Esophagus (tissue), 2 donors: ENCODE measurements around the gene ODF2L. TPM values are rescaled to one million over a fixed set of nuclear protein-coding genes. Genes with fewer than 3 reads are reported as not detected.
"Not testable (repeated sequence)": the region's sequence is repeated elsewhere in the genome, so short reads cannot be mapped to it uniquely, and the experiment has no call there.

Experiments used
- H3K27ac ChIP-seq, 2 donors: one replicate each; pipeline ENCODE4 v1.5.1; 2013; ENCODE audit warnings: low read depth in 2 of 2, mild to moderate bottlenecking in 2 of 2, inconsistent platforms in 1 of 2, low read length in 1 of 2, moderate library complexity in 1 of 2
- H3K27me3 ChIP-seq, 2 donors: one replicate each; pipeline ENCODE4 v1.6.1; 2013; ENCODE audit warnings: low read length in 2 of 2, control low read depth in 1 of 2, mild to moderate bottlenecking in 1 of 2; ENCODE audit not compliant: insufficient read depth in 2 of 2, control insufficient read depth in 1 of 2
- H3K36me3 ChIP-seq, 2 donors: one replicate each; pipeline ENCODE4 v1.6.1; 2013; ENCODE audit warnings: low read length in 1 of 2; ENCODE audit not compliant: control insufficient read depth in 2 of 2, insufficient read depth in 2 of 2
- H3K4me1 ChIP-seq, 2 donors: one replicate each; pipeline ENCODE4 v1.6.1; 2013; ENCODE audit warnings: low read length in 1 of 2; ENCODE audit not compliant: control insufficient read depth in 2 of 2, insufficient read depth in 2 of 2
- H3K4me3 ChIP-seq, 2 donors: one replicate each; pipeline ENCODE4 v1.5.1; 2013; ENCODE audit warnings: low read length in 2 of 2, mild to moderate bottlenecking in 2 of 2, low read depth in 1 of 2, moderate library complexity in 1 of 2
- H3K9me3 ChIP-seq, 2 donors: one replicate each; pipeline ENCODE4 v1.6.1; 2013; ENCODE audit warnings: mild to moderate bottlenecking in 2 of 2, low read depth in 1 of 2, low read length in 1 of 2, moderate library complexity in 1 of 2; ENCODE audit not compliant: control insufficient read depth in 2 of 2, insufficient read depth in 1 of 2
- WGBS, 2 donors: extraction: QIAGEN DNeasy Blood & Tissue Kit; methylation state at CpG; one replicate each; pipeline ENCODE4 v1.1.7; 2013; 5-methylcytosine and 5-hydroxymethylcytosine counted together
- polyA plus RNA-seq, 2 donors: library from polyadenylated mRNA; stranded (reverse); fragments of 200-250 nt; gene quantifications; one replicate each; pipeline ENCODE4 v1.2.3, GENCODE V29; 2013
- donor health status: healthy with polysubstance abuse.
- donor health status: Bipolar disorder and iron deficiency.

Gene ODF2L
- polyA plus RNA-seq, 2 donors, result 12.1 to 47.9 TPM

GRCh38 chr1:86370601-86371022, 25.5 kb downstream of the ODF2L start:
- Histone ChIP-seq H3K27me3 (no peaks in the 10 kb centered on the region), H3K27ac (no peak overlapping the region), H3K36me3 (no peaks in the 10 kb centered on the region), H3K4me1 (no peaks in the 10 kb centered on the region), H3K9me3 (no peaks in the 10 kb centered on the region), H3K4me3 (no peak overlapping the region)

DNA sequence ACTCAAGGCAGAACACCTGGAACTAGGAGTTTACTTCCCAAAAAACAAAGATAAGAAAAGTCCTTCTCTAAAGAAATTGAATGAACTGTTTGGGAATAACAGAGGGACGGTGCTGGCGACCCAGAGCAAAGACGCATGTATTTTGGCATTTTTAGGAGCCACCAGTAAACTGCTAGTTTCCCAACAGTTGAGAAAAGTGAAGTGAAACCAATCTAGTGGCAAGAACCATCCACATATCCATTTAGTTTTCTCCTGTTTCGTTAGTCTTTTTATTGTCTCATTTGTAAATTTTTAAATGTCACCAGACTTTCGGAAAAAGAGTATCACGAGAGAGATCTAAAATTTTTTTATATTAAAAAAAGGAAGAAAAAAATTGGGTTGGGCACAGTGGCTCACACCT, 30.2 kb downstream of the ODF2L start:
- Histone ChIP-seq H3K27ac (no peak overlapping the region), H3K4me3 (no peak overlapping the region), H3K9me3 (no peaks in the 10 kb centered on the region), H3K4me1 (no peaks in the 10 kb centered on the region), H3K27me3 (no peaks in the 10 kb centered on the region), H3K36me3 (no peaks in the 10 kb centered on the region)
- 91 to 96% methylated on average over 6 of the region's 6 CpGs for WGBS, 2 donors

DNA sequence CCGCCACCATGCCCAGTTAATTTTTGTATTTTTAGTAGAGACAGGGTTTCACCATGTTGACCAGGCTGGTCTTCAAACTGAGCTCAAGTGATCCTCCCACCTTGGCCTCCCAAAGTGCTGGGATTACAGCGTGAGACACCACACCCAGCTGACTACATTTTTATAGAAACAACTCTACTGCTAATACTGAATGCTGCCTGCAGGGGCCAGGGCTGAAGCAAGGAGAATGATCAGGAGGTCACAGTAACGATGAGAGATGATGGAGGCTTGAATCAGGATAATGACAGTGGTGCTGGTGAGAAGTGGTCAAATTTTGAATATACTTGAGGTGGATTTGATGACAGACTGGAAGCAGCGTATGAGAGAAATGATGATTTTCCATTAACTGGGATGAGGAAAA, 33.3 kb downstream of the ODF2L start:
- no peaks in the 10 kb centered on the region for H3K9me3 ChIP-seq
- H3K4me3 ChIP-seq, result no peak overlapping the region
- H3K27ac ChIP-seq, result no peak overlapping the region
- no peaks in the 10 kb centered on the region for H3K4me1 ChIP-seq
- no peaks in the 10 kb centered on the region for H3K27me3 ChIP-seq
- peaks cover 0 to under 1% of the 10 kb centered on the region in 2 donors for H3K36me3 ChIP-seq
- 98 to 99% methylated on average over 4 of the region's 4 CpGs for WGBS, 2 donors

- 88% methylated on average over 5 of the region's 5 CpGs for WGBS, 2 donors
- no peak overlapping the region for H3K27ac ChIP-seq
- peaks cover 9 to 10% of the 10 kb centered on the region in 2 donors for H3K36me3 ChIP-seq
- H3K9me3 ChIP-seq, result no peaks in the 10 kb centered on the region
- no peak overlapping the region for H3K4me3 ChIP-seq
- H3K27me3 ChIP-seq, result no peaks in the 10 kb centered on the region
- H3K4me1 ChIP-seq, result no peaks in the 10 kb centered on the region
These were observed 38.3 kb downstream of the ODF2L start for GRCh38 chr1:86357796-86358195.

DNA sequence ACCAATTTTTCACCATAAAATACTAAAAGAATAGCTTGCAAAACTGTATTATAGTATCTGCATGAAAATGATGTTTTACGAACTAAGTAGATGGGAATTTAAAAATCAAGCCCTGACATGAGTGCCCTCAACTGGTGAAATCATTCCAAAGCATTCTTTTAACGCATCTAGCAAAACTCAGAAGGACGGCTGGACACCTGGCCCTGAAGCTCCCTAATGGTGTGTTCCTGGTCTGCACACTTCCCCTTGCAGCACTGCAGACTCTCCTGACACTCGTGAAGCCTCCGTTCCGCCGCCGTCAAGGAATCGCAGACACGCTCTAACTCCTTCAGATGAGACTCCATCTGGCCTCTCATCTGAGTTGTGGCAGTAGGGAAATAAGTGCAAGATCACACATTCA, 39.9 kb downstream of the ODF2L start:
- WGBS, 2 donors, result 88 to 91% methylated on average over 10 of the region's 10 CpGs
- H3K4me1 ChIP-seq, result no peaks in the 10 kb centered on the region
- H3K9me3 ChIP-seq, result no peaks in the 10 kb centered on the region
- no peak overlapping the region for H3K4me3 ChIP-seq
- no peak overlapping the region for H3K27ac ChIP-seq
- H3K36me3 ChIP-seq, result peaks cover 9 to 10% of the 10 kb centered on the region in 2 donors
- H3K27me3 ChIP-seq, result no peaks in the 10 kb centered on the region

DNA sequence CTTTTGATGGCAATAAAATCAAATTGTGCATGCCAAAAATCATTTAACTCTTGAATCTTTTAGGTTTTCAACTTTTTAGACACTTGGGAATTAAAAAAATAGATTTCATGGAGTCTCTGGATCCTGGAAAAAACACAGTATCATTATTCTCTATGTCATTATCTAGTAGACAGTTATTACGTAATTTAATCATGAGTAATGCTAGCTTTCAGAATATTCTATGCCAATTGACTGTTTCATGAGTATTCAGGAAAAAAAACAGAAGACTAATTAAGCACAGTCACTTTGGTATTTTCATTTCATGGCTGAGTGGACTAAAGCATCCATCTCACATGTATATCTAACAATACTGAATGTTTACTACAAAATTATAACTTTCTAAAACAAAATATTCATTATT, 44.0 kb downstream of the ODF2L start:
- Histone ChIP-seq H3K4me3 (no peak overlapping the region), H3K9me3 (no peaks in the 10 kb centered on the region), H3K27me3 (no peaks in the 10 kb centered on the region), H3K27ac (no peak overlapping the region), H3K36me3 (peaks cover 7 to 10% of the 10 kb centered on the region in 2 donors), H3K4me1 (no peaks in the 10 kb centered on the region)
- WGBS, 2 donors, result 87 to 88% methylated on average over 1 of the region's 1 CpG

- H3K4me3 ChIP-seq, H3K9me3 ChIP-seq, H3K27me3 ChIP-seq, H3K4me1 ChIP-seq, H3K27ac ChIP-seq, H3K36me3 ChIP-seq: not testable (repeated sequence)
- 92 to 97% methylated on average over 3 of the region's 3 CpGs for WGBS, 2 donors
These were observed 45.9 kb downstream of the ODF2L start for GRCh38 chr1:86350230-86350629.

- Histone ChIP-seq H3K27me3 (no peaks in the 10 kb centered on the region), H3K4me3 (no peak overlapping the region), H3K9me3 (no peaks in the 10 kb centered on the region), H3K4me1 (no peaks in the 10 kb centered on the region), H3K36me3 (no peaks in the 10 kb centered on the region), H3K27ac (no peak overlapping the region)
- 90 to 98% methylated on average over 1 of the region's 1 CpG for WGBS, 2 donors
These were observed 49.7 kb downstream of the ODF2L start for GRCh38 chr1:86346388-86346787.

DNA sequence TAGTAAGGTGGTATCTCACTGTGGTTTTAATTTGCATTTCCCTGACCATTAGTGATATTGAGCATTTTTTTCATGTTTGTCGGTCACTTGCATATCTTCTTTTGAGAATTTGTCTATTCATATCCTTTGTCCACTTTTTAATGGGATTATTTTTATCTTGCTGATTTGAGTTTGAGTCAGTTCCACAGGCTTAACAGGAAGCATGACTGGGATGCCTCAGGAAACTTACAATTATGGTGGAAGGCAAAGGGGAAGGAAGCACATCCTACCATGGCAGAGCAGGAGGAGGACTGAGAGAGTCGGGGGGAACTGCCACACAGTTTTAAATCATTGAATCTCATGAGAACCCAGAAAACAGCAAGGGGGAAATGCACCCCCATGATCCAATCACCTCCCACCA, 51.1 kb downstream of the ODF2L start:
- Histone ChIP-seq H3K9me3 (no peaks in the 10 kb centered on the region), H3K4me3 (no peak overlapping the region), H3K4me1 (no peaks in the 10 kb centered on the region), H3K27me3 (no peaks in the 10 kb centered on the region), H3K36me3 (no peaks in the 10 kb centered on the region), H3K27ac (no peak overlapping the region)
- WGBS, 2 donors, result 83 to 90% methylated on average over 2 of the region's 2 CpGs

DNA sequence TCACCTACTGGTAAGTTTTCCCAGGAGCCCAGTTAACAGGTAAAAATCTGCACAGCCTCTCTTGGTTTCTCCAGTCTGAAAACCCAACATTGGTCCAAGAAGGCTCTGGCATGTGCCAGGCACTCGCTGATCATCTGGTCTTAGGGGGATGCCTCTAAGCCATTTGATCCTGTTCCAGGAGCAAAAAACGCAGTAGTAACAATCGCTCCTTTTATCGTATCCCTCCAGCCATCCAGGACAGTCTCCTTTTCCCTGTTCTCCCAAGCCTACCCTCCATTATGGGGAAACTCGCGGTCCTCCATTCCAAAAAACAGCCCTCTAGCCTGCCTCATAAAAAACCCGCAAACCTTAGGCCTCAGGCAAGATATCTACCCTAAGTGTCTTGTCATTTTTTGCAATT, 56.2 kb downstream of the ODF2L start:
- WGBS, 2 donors, result 79 to 91% methylated on average over 7 of the region's 7 CpGs
- Histone ChIP-seq H3K4me1 (no peaks in the 10 kb centered on the region), H3K27ac (no peak overlapping the region), H3K9me3 (no peaks in the 10 kb centered on the region), H3K36me3 (no peaks in the 10 kb centered on the region), H3K4me3 (no peak overlapping the region), H3K27me3 (no peaks in the 10 kb centered on the region)
